PFSK-1 (cell line): ENCODE measurements around the gene COMTD1.

Experiments
- POLR2AphosphoS5 ChIP-seq: IDR thresholded peaks from 2 replicates; pipeline ENCODE4 v1.6.1; 2012; ENCODE audit warnings: low read depth, mild to moderate bottlenecking, control low read depth, low read length, moderate library complexity
- TAF1 ChIP-seq: IDR thresholded peaks from 2 replicates; pipeline ENCODE4 v1.6.1; 2012; ENCODE audit warnings: low read length, control low read depth, borderline replicate concordance; ENCODE audit not compliant: insufficient read depth

DNA sequence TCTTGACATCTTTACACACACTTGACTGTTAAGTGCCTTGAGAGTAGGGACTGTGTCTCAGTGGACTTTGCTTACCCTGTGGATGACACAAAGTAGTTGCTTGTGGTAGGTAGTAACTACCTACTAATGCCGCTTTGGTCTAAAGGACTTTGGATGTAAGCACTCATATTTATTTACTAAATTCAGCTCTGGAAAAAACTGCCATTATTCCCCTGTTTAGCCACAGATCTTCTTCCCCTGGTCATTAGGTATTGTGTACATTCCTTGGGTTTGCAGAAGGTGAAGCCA lies 28.0 kb downstream of the COMTD1 start:
- TF ChIP-seq TAF1: no peak
- no peak for TF ChIP-seq POLR2AphosphoS5
